Endothelial cell of umbilical vein (primary cell): ENCODE results near the gene C16orf74. TPM values are rescaled to one million over a fixed set of nuclear protein-coding genes. Genes with fewer than 3 reads are reported as not detected.

Experiments used
- BruUV-seq: library from RNA; stranded (reverse); fragments of 400-500 nt; replicated peaks from 2 replicates; lab custom pipeline; 2021; lab: Mats Ljungman, UMichigan
- CTCF ChIA-PET: fragments of 300-600, 350-600 bp; sonication (Branson Sonifier 250); formaldehyde crosslinking; loops from one replicate; lab custom pipeline; 2021; ENCODE audit warnings: antibody characterized with exemption, inconsistent platforms; lab: Charles Lee
- POLR2A ChIA-PET: fragments of 300-600, 350-600 bp; sonication (Branson Sonifier 250); formaldehyde crosslinking; loops from one replicate; lab custom pipeline; 2021; ENCODE audit warnings: antibody characterized with exemption, inconsistent platforms; lab: Charles Lee
- DNase-seq: peaks from one replicate; pipeline ENCODE4 v3.0.0-alpha.2; 2011; ENCODE audit warnings: low read depth, low spot score
- FAIRE-seq: peaks from 2 replicates; lab custom pipeline; 2011; peaks lifted over from hg19 to GRCh38; lab: Jason Lieb, UNC
- H2AFZ ChIP-seq: 2 replicates; pipeline ENCODE4 v1.6.0; 2012; ENCODE audit warnings: low read depth, low read length, control low read depth, inconsistent platforms
- H3K27ac ChIP-seq: 2 replicates; pipeline ENCODE4 v1.5.1; 2011; ENCODE audit warnings: low read depth, mild to moderate bottlenecking, control low read depth, low read length, moderate library complexity; ENCODE audit not compliant: insufficient read depth
- H3K27me3 ChIP-seq, 2 experiments: 2 replicates each; pipeline versions ENCODE4 v1.6.0 to v1.6.1; 2011; ENCODE audit warnings: low read length in 2 of 2, mixed read lengths in 1 of 2; ENCODE audit not compliant: control insufficient read depth in 2 of 2, insufficient read depth in 2 of 2
- H3K36me3 ChIP-seq, 2 experiments: 2 replicates in 1 of 2; 3 replicates in 1 of 2; pipeline ENCODE4 v1.5.1; 2011; ENCODE audit warnings: low read length in 2 of 2, mild to moderate bottlenecking in 1 of 2, moderate library complexity in 1 of 2; ENCODE audit not compliant: control insufficient read depth in 2 of 2, insufficient read depth in 2 of 2; ENCODE audit errors: extremely low read depth in 1 of 2
- H3K4me1 ChIP-seq: 3 replicates; pipeline ENCODE4 v1.5.1; 2011; ENCODE audit warnings: mild to moderate bottlenecking, low read length; ENCODE audit not compliant: control insufficient read depth, insufficient read depth; ENCODE audit errors: extremely low read depth
- H3K4me2 ChIP-seq: 2 replicates; pipeline ENCODE4 v1.6.1; 2011; ENCODE audit warnings: low read length, control low read depth, mixed read lengths; ENCODE audit not compliant: insufficient read depth
- H3K4me3 ChIP-seq, 3 experiments: fragments of 200-600 bp in 1 of 3; sonication (generic), shearing (Covaris generic) in 1 of 3; replicated peaks in 1 of 3; 2 replicates each; pipeline ENCODE4 v1.5.1; 2011 to 2016; ENCODE audit warnings: control low read depth in 3 of 3, low read length in 3 of 3, mild to moderate bottlenecking in 2 of 3, inconsistent platforms in 1 of 3, low read depth in 1 of 3, moderate library complexity in 1 of 3; ENCODE audit not compliant: insufficient read depth in 1 of 3
- H3K79me2 ChIP-seq: 2 replicates; pipeline ENCODE4 v1.6.0; 2012; ENCODE audit warnings: low read length, inconsistent platforms; ENCODE audit not compliant: control insufficient read depth, insufficient read depth
- H3K9ac ChIP-seq: replicated peaks from 2 replicates; pipeline ENCODE3; 2011; ENCODE audit warnings: low read length, control low read depth; ENCODE audit not compliant: insufficient read depth; ENCODE audit errors: extremely low read depth
- H3K9me1 ChIP-seq: replicated peaks from 3 replicates; pipeline ENCODE4 v1.6.0; 2011; ENCODE audit warnings: mild to moderate bottlenecking, low read length; ENCODE audit not compliant: control insufficient read depth, insufficient read depth; ENCODE audit errors: extremely low read depth
- H3K9me3 ChIP-seq: replicated peaks from 2 replicates; pipeline ENCODE4 v1.5.1; 2012; ENCODE audit warnings: low read length, inconsistent platforms; ENCODE audit not compliant: control insufficient read depth, insufficient read depth
- H4K20me1 ChIP-seq: replicated peaks from 2 replicates; pipeline ENCODE3; 2011; ENCODE audit warnings: mild to moderate bottlenecking, low read length; ENCODE audit not compliant: control insufficient read depth, insufficient read depth; ENCODE audit errors: extremely low read depth
- CTCF ChIP-seq, 2 donors: IDR thresholded peaks; 1 replicate in 1 of 2; 2 replicates in 1 of 2; pipeline ENCODE4 v1.5.1; 2011; ENCODE audit warnings: low read length in 2 of 2, mild to moderate bottlenecking in 2 of 2, moderate library complexity in 2 of 2, control low read depth in 1 of 2, inconsistent platforms in 1 of 2, low read depth in 1 of 2; ENCODE audit not compliant: insufficient read depth in 1 of 2; ENCODE audit errors: extremely low read depth in 1 of 2
- EZH2 ChIP-seq: IDR thresholded peaks from 2 replicates; pipeline ENCODE4 v1.6.1; 2012; ENCODE audit warnings: borderline replicate concordance, low read depth, mild to moderate bottlenecking, moderate library complexity, low read length, inconsistent platforms; ENCODE audit not compliant: severe bottlenecking
- FOS ChIP-seq: IDR thresholded peaks from 2 replicates; pipeline ENCODE4 v1.6.1; 2011; ENCODE audit warnings: mild to moderate bottlenecking, low read length, moderate library complexity, borderline replicate concordance; ENCODE audit not compliant: insufficient read depth
- GATA2 ChIP-seq: IDR thresholded peaks from 2 replicates; pipeline ENCODE4 v1.7.0; 2011; ENCODE audit warnings: low read depth, mild to moderate bottlenecking, moderate library complexity, mixed read lengths, low read length; ENCODE audit not compliant: insufficient read length, insufficient read depth
- JUN ChIP-seq: IDR thresholded peaks from 2 replicates; pipeline ENCODE4 v1.6.1; 2011; ENCODE audit warnings: borderline replicate concordance, low read depth; ENCODE audit not compliant: insufficient read length, insufficient read depth
- MAX ChIP-seq: IDR thresholded peaks from 2 replicates; pipeline ENCODE4 v1.6.1; 2011; ENCODE audit not compliant: insufficient read depth, insufficient read length
- MYC ChIP-seq: IDR thresholded peaks from one replicate; pipeline ENCODE4 v1.6.1; 2011; ENCODE audit warnings: mild to moderate bottlenecking, low read depth, low read length
- POLR2A ChIP-seq: IDR thresholded peaks from 2 replicates; pipeline ENCODE4 v1.6.1; 2012; ENCODE audit warnings: low read depth, mild to moderate bottlenecking, control low read depth, low read length
- POLR2AphosphoS5 ChIP-seq: IDR thresholded peaks from 2 replicates; pipeline ENCODE4 v1.6.1; 2012; ENCODE audit warnings: low read depth, mild to moderate bottlenecking, control low read depth, low read length, moderate library complexity; ENCODE audit not compliant: insufficient read depth
- dilution Hi-C: fragments of 300-500 bp; cut with MboI; formaldehyde crosslinking; loops from one replicate; pipeline ENCODE4 v1.15.0; 2019; ENCODE audit warnings: low sequenced_read_pairs; ENCODE audit not compliant: extremely low pct_ligation_motif_present
- intact Hi-C: fragments of 100-400 bp; cut with micrococcal nuclease; formaldehyde crosslinking; loops from one replicate; pipeline ENCODE4 v1.10.0; 2022
- polyA plus RNA-seq, 4 experiments: library from polyadenylated mRNA; depleted of rRNA in 3 of 4; stranded (reverse) in 3 of 4; unstranded in 1 of 4; fragments of >200 nt; gene quantifications; 2 replicates each; pipeline versions ENCODE4 v1.2.1 to v1.2.3, GENCODE V29; 2011 to 2012; ENCODE audit warnings: missing spikeins in 1 of 4
- total RNA-seq: library from RNA; stranded (reverse); gene quantifications from 2 replicates; pipeline ENCODE4 v1.2.3, GENCODE V29; 2021

The C16orf74 gene
- total and polyA plus RNA-seq, 2 donors (not counting 3 experiments of a cell fraction or from before 2014, with no cell fraction given), result 12.1 to 38.7 TPM

GRCh38 chr16:85784813-85785212, 33.9 kb upstream of the C16orf74 start:
- Histone ChIP-seq H3K4me1 (peaks cover under 1% of the 10 kb centered on the region), H3K9ac (no peak overlapping the region), H3K27me3 (no peaks in the 10 kb centered on the region), H3K9me3 (no peaks in the 10 kb centered on the region), H3K27ac (no peak overlapping the region), H3K4me3 (no peak overlapping the region), H2AFZ (no peak overlapping the region), H3K9me1 (no peaks in the 10 kb centered on the region), H3K36me3 (peaks cover 8 to 38% of the 10 kb centered on the region in 2 experiments), H4K20me1 (no peaks in the 10 kb centered on the region), H3K79me2 (peaks cover 41% of the 10 kb centered on the region), H3K4me2 (no peak overlapping the region)
- no TSS peak for BruUV-seq
- FAIRE-seq, result no peak
- dilution Hi-C loops (no loop called here), intact Hi-C loops (no loop called here)
- TF ChIP-seq MYC (no peak), FOS (no peak), POLR2A (no peak), GATA2 (no peak), CTCF (IDR thresholded peaks at IDR 0.05; ENCODE audit: extremely low read depth in 1 of 2, insufficient read depth in 1 of 2, low read depth in 1 of 2, low read length in 2 of 2) (no peak), POLR2AphosphoS5 (no peak), EZH2 (no peak), MAX (no peak), JUN (no peak)
- POLR2A ChIA-PET, result no interaction called here
- DNase-seq, result no peak
- CTCF ChIA-PET, result no interaction called here
